Forelimb muscle (tissue), 1 donor: Measurements from ENCODE around the gene KCNQ5. TPM values are rescaled to one million over a fixed set of nuclear protein-coding genes. Genes with fewer than 3 reads are reported as not detected.

Experiments
- DNase-seq: peaks from one replicate; pipeline ENCODE4 v3.0.0-alpha.2; 2013; ENCODE audit warnings: low read depth
- polyA plus RNA-seq: library from polyadenylated mRNA; unstranded; fragments of 120-200 nt; gene quantifications from one replicate; pipeline ENCODE4 v1.2.1, GENCODE V29; 2013; ENCODE audit not compliant: insufficient read length

The KCNQ5 gene
- polyA plus RNA-seq, 1 donor, result 0.85 TPM

DNA sequence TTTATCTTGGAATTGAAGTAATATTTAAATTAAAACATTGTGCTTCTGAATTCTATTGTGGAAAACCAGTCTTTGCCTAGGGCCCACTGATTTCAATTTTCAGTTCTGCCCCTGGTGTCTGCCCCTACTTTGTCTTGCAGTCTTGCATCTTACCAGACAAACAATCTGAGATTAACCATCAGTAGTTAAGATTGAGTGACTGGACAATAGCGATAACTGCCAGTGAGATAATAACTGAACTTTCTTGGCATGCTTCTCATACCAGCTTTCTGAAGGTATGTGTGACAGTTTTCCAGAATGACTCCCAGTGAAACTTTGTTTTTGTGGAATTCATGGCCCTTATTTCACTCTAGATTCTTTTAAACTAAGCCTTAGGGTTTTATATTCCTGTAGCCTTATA is 53.5 kb downstream of the KCNQ5 start:
- no peak for DNase-seq

DNA sequence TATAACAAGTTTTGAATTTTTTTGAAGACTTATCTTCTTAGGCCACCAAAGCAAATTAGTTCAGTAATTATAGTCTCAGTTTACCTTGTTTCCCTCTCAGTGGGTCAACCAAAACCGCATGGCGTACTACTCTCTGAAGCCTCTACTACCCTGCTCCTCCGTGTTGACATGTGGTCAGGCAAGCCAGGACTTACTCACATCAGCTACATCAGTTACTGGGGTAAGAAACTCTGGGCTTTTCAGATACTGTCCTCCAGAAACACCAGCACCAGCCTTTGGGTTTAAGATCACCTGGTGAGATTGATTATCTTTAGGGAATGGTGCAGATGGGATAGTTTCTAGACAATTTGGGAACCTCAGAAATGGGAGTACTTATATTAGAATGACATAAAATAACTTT is 55.1 kb downstream of the KCNQ5 start:
- no peak for DNase-seq

DNA sequence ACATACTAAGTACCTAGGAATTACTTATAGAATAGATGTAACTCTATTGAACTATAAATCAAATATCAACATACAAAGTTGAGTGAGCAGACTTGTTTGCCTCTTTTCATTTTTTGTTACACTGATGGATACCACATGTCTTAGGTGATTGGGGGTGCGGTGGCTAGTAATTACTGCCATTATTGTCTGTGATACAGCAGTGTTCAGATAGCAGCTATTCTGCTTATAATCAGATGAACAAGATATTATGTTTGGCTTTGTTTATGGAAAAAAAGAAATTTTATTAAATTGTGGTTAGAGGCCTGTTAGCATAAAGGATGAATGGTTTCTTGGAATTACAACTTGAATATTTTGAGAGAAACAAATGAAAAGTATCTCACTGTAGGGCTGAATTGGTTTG is 55.9 kb downstream of the KCNQ5 start:
- DNase-seq, result no peak

DNA sequence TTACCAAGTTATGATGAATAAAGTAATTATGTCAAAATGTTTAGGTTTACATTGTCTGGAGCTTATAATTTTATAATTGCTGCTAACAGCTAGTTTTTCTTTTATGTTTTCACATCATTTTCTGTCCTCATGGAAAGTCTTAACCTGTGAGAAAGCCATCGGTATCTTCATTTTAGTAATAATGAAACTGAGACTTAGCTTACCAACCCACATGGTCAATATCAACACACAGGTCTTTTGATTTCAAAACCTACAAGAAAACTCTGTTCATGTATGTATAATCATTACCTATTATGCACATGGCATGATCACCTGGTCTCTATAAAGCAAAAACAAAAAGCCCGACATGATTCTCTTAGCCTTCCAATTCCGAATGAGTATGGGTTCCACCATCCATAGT is 61.9 kb downstream of the KCNQ5 start:
- no peak for DNase-seq

DNA sequence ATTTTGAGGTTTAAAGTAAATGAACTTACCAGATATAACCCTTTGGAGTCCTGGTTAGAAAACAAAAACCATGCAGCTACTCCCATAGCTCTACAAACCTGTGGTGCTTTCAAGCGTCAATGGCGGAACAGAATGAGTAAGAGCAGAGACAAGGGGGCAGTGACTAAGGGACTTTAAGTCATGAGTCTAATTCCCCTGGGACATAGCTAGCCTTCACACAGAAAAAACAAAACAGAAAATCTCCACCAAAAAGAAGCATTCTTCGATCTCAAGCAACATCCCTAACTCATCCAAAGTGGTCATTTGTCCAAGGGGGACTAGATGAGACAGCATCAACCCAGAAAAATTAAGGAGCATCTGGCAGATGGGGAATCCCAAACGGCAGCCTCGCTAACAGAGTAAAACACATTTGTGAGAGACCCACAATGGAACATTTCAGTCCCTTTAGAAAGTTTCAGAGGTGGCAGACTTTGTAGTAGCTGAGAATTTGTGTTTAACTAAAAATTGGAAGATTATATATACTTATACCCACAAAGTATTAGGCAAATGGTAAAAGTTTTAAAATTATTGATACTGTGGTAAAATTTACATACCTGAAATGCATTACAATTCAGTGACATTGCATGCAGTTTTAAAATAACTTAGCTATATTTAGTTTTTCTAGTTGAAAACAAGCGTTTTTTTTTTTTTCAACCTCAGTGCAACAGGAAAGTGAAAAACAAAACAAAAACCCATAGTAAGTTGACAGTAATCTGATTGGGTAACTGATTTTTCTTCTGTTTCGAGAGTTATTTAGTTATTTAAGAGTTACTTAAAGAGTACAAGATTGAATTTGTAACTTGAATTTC is 67.5 kb downstream of the KCNQ5 start:
- no peak for DNase-seq

DNA sequence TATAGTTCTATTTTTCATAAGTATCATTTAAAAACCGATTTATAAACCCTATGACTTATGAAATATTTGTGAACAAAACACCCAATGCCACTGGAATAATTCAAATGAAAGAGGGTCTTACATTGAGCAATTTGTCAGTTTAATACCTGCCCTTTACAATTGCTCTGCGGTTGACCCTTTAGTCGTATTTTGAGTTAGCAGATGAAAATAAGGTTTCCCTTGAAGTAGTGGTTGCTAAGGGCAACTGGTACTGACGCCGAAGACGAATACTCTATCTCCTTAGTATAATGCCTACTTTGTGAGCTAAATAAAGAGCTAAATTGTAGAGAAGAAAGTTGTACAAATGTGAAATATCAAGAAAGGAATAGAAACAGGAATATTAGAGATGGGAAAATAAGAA is 69.4 kb downstream of the KCNQ5 start:
- DNase-seq, result no peak

DNA sequence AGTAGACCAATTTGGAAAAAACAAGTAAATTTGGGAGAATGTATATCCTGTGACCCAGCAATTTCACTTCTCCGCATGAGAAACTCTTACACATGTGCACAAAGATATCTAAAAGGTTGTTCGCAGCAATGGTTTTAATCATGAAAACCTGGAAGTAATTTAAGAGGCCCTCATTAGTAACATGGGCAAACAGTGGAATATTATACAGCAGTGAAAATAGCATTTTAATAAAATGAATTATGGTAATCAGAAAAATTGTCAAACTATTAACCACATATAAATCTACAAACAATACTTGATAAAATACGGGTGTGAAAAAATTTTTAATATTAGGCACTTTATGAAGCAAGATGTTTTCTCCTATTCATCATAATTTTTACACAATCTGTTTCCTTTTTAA is 74.2 kb downstream of the KCNQ5 start:
- DNase-seq, result no peak

DNA sequence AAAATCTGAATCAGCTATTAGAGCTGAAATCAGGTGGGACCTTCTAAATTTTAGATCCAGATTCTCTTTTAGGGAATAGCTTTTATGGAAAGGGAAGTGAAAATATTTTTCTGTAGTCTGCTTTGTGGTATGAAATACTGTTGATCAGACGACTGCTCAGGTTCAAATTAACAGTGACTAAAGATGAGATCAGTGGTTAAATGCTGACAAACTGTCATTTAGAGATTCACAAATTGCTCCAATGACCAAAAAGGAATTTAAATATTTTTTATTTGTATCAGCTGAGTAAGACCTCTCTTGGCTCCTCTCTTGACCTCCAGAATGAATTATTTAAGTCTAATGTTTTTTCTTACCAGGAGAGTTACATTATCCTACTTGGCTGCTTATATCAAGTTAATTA is 77.3 kb downstream of the KCNQ5 start:
- DNase-seq, result no peak

DNA sequence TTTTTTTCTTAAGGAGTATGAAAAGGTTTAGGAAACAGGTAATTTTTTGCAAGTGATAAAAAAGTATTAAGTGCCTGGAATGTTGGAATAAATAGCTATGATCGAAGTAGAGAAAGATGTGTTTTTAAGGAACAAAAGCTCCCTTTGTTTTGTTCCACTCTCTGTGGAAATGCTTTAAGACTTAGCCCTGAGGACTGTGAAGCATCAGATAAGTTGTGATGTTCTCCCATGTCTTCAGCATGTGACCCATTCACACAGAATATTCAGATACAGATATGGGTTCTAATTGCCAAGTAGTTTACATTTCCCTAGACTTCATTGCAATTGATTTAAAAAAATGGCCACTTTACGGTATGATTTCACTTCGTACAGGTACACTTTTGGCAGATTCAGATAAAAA is 80.6 kb downstream of the KCNQ5 start:
- DNase-seq, result no peak

DNA sequence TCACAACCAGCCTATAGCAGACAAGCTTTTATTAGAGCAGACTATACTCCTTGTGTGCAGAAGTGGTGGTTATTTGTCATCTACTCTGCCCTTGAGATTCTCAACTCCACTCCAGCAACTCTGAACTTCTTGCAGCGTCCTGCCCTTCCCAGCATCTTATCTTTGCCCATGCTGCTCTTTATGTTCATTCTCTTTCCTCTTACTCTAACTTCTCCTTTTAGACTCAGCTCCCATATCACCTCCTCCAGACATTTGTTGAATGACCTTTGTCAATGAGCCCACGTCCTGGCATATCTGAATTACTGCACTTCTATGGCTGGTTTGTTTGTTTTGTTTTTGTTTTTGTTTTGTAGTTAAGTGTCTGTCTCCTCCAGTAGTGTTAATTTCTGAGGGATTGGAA is 81.2 kb downstream of the KCNQ5 start:
- DNase-seq, result no peak

DNA sequence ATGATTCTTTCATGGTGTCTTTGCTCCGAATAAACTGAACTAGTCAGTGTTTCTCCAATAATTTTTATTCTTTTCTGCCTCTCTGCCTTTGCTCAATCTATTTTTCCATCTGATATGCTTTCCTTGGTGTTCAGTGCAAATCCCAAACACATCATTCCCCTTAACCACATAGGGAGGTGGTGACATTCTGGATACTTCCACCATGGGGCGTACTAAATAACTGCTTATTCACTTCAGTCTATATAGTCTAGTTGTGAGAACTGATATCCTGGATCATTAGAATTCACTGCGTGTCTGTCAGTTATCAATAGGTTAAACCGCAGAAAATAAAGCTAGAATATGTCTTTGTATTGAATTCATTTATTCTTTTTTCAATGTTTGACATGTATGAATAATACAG is 83.1 kb downstream of the KCNQ5 start:
- no peak for DNase-seq

DNA sequence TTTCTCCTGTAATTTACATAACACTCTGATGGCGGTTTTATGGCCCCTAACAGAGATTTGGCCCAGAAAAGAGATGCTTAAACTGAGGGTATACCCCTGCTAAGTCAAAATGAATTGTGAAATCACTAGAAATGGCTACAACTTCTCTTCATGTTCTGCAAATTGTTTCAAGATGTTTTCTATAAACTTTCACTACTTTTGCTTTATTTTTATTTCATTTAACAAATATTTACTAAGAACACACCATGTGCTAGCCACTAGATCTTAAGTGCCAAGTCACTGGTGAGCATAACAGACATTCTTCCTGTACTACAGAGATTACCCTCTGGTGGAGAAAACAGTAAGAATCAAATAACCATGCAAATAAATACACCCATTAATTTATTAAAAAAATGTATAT is 87.6 kb downstream of the KCNQ5 start:
- no peak for DNase-seq

DNA sequence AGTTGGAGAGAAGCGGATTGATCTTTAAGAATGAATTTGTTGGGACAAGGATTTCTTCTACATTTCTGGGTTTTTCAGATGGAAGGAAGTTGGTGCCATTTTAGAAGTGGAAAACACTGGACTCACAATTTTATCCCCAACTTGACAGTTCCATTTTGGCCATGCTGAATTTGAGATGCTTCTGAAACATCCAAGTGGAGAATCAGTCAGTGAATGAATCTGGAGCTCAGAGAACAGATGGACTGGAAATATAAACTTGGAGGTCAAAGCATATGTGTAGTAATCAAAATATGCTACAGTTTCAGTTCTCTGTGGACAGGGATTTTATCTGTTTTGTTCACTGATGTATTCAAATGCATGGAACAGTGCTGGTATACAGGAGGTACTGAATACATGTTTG is 89.9 kb downstream of the KCNQ5 start:
- no peak for DNase-seq

DNA sequence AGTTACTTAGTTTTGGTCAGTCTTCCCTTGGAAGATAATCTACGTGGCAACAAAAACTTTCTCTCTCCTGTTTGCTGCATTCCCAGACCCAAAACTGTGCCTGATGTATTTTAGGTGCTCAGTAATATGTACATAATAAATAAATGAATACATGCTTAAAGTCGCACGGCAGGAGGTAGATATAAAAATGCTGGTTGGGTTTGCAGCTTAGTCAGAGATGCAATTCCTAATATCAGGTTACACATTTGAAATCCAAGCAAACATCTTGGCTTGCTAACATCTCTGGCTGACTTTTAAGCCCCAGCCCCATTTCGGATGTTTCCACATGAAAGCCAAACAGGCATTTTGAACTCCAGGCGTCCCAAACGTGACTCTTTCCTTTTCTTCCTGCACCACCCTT is 91.0 kb downstream of the KCNQ5 start:
- no peak for DNase-seq

DNA sequence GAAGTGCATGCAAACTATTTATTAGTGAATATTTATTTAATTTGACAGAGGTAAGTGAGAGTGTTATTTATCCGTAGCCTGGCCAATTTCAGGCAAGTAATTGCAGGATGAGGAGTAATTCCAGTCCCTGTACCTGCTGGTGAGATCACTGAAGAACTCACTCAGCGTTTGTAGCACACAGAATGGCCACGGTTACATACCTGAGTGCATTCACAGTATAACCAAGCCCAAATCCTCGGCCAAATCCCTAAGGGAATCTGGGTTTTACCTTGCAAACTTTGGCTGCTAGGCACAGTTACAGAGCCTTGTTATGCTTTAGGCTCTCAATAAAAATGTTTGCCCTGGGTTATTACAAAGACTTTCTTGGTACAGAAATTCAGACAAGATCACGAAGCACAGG is 93.3 kb downstream of the KCNQ5 start:
- no peak for DNase-seq

DNA sequence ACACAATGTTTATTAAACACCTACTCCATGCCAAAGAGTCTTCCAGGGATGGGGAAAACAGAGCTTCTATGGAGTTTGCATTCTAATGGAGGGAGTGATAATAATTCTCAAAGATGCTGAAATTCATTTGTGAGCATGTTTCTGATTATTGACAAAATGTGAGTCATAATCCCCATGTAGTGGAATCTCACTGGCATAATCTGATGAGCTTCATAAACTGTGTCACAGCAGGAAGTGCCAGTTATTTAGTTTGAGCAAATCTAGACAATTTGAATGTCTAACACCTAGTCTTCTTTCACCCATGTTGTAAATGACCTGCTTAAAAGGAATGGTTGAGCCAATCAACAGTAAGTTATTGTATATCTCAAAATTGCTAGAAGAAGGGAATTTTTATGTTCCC is 95.1 kb downstream of the KCNQ5 start:
- DNase-seq, result no peak

DNA sequence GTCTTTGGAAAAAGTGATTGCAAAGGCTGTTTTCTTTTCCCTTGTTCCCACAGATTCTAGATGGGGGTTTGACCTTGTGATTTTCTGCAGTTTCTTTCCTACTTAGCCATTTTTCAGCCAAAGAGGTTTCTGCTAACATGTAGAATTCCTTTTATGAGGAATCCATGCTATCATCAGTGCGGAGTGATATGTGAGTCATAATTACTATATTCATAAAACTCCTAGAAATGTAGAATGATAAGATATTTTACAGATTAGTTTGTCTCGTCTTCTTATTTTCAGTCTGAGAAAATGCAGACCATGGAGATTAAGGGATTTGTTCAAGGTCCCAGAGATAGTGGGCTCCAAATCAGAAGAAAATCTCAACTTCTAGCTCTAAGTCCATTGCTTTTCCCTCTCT is 98.6 kb downstream of the KCNQ5 start:
- DNase-seq, result no peak

DNA sequence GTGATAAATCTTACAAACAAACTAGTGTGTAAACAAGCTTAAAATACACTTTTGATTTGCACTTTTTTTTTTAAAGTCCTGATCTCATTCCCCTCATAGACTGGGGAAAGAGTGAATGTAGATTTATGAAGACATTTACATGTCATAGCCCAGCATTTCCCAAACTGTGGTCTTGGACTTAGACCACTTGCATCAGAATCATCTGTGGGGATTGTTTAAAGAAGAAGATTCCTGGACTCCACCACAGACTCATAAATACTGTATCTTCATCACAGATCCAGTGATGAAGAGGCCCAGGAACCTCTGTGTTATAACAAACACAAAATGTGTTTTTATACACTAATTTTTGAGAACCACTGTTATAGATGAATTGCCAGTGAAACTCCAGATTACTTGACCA is 99.5 kb downstream of the KCNQ5 start:
- no peak for DNase-seq

DNA sequence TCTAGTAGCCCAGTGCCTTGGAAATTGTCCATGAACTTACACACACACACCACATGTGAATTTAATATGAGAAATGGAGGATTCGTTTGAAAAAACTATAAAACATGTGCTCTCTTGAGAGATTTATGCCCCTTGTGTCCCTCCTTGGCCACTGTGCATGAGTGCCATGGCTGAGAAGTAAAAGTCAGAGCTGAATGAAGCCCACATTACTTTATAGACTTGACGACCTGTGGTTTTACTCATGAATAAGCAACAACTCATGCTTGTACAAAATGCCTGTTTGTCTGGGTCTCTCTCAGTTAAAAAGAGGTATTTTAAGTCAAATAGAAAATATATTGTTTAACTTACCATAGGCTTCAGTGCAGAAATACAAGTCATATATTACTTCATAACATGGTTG is 102.7 kb downstream of the KCNQ5 start:
- no peak for DNase-seq

DNA sequence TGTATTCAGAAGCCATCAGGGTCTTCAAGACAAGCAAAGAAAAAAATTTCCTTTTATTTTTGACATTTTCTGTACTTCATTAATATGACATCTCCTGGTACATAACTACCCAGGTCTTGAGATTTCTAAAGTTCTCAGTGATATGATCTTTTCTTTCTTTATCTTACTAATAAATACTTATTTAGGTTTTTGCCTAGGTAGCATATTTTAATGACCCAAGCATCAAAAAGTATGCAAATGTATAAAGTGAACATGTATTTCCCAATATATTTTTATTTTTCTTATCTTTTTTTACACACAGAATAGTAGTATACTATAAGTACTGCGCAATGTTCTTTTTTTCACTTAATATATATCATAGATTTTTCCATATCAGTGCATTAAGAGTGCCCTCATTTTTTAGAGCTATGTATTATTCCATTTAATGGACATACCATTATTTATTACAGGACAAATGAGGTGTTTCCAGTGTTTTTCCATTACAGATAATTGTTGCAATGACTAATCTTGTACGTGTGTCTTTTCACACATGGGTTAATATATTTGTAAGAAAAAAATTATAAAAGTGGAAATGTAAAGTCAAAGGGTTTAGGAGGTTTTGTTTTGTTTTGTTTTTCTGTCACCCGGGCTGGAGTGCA is 107.0 kb downstream of the KCNQ5 start:
- no peak for DNase-seq

DNA sequence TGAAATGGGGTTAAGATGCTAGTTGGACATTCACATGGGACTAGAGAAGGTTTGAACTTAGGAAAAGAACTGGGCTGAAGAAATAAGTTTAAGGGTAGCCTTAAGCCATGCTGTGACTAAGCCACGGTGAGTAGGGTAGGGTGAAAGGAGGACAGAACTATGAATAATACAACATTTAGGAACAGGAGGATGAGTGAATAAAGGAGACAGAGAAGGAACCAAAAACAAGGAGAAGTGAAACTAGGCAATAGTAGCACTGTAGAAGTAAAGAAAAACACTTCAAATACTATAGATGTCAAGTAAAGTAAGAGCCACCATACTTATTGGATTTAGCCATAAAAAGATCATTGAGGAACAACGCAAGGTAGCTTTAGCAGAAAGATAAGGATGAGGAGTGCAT is 111.2 kb downstream of the KCNQ5 start:
- DNase-seq, result no peak

DNA sequence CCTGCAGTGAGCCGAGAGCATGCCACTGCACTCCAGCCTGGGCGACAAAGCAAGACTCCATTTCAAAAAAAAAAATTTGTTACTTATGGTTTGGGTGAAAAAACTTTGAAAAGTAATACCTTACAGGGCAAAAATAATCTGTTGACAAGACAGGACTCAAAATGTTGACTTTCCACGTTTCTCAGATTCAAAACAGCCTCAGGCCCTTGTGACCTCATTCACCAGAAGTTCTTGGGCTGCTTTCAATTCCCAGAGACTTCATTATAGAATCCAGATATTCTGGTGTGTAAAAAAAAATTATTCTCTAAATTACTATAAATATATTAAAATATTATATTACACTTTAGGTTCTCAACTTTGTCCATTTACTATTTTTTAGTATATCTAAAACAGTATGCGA is 116.2 kb downstream of the KCNQ5 start:
- DNase-seq, result no peak

DNA sequence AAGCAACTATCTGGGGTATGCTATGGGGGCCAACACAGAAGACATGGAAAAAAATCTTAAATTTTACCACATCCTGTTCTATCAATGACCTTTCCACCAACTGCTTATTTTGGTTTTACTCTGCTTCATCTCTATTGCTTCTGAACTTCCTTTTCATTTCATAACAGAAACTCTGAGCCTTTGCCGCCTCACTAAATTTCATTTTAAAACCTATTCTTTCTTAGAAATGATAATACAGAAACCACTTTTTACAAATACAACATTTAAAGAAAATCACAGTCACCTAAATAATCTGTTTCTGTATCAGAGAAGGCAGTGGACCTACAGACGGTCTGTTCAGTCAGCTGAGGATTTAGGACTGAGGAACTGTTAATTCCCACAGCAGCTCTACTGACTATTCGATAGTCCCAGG is 117.5 kb downstream of the KCNQ5 start:
- no peak for DNase-seq

DNA sequence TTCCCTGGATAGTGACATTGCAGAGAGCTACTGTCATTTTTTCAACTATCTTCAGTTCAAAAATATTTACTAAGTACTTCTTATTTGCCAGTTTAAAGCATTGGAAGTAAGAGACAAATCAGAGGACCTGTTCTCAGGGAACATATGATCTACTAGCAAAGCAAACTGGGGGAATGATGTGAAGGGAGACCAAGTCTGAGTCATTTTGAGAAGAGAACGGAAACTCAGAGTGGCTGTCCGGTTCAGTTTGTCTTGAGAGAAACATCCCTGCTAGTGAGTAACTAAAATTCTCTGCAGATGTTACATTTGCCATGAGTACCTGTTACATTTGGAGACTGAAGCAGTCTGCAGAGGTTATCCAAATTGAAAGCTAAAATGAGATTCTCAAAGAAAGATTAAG is 118.3 kb downstream of the KCNQ5 start:
- no peak for DNase-seq
